A375 (cell line): ENCODE measurements around the gene MCU. TPM values are rescaled to one million over a fixed set of nuclear protein-coding genes. Genes with fewer than 3 reads are reported as not detected.

Source experiments
- small RNA-seq: library from RNA; depleted of rRNA; stranded (forward); fragments of <200 nt; gene quantifications from one replicate; pipeline ENCODE3, GENCODE V24; 2014
- total RNA-seq: library from RNA; depleted of rRNA; stranded (reverse); fragments of >200 nt; shearing (Covaris generic); gene quantifications from 2 replicates; pipeline ENCODE4 v1.2.3, GENCODE V29; 2014; rRNA removed

Gene MCU
- 19.2 and 21.4 TPM in 2 replicates for total RNA-seq

GRCh38 chr10:72691863-72692743, at the start of gene MCU:
Gene MCU, plus strand, starts transcription at chr10:72692143. Its CDS starts 9 bp downstream, at chr10:72692152.

GRCh38 chr10:72893136-72893798, 201.3 kb downstream of the MCU start, which contains the start of gene OIT3:
Gene OIT3, plus strand, starts transcription at chr10:72893739. Its CDS starts 60 bp downstream, at chr10:72893799.

Small RNA genes lying within 50 kb of the gene (small RNA-seq; reads per million reads assigned to genes)
- gene MIR4676 (not detected), gene RF00019 (not detected)

Other genes with a start within 250 kb of the MCU start
- gene MICU1, start 66.1 kb upstream of the MCU start, total RNA-seq, result 18.4 and 19.7 TPM in 2 replicates
- gene OIT3, start 201.6 kb downstream of the MCU start, total RNA-seq, result not detected in 2 replicates